EH (cell line): Measurements from ENCODE around the gene VTI1A.

Source experiments
- DNase-seq: peaks from one replicate; pipeline ENCODE4 v3.0.0-alpha.2; 2015; ENCODE audit warnings: low read depth

Gene VTI1A

GRCh38 chr10:112785089-112785488, 338.1 kb downstream of the VTI1A start:
- no peak for DNase-seq

DNA sequence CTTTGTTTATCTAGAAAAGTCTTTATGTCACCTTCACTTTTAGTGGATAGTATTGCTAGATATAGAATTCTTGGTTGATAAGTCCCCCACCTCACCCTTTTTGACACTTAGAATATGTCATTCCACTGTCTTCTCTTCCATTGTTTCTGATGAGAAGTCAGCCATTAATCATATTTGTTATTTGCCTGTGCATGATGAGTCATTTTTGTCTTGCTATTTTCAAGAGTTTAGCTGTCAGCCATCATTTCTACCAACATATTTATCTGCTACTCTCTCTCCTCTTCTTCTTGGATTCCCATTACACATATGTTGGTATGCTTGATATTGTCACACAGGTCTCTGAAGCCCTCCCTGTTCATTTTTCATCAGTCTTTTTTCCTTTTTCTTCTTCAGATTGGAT, 342.2 kb downstream of the VTI1A start:
- DNase-seq: no peak

DNA sequence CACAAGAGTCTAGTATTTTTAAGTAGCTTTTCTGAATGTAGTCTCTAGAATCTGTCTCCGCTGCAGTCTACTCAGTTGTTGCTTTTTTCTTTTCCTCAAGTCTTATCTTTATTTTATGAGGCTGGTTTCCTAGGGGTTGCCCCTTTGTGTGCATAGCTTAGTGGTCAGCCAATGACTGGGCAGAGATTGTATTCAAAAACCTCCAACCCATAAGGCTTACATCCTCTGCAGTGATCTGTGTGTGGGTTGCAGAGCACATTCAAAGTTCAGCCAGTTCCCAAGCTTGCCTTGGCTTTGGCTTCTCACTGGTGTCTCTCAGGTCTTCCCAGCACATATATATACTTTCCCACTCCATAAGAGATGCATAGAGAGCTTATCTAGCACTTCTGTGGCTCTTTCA, 343.0 kb downstream of the VTI1A start:
- no peak for DNase-seq

DNA sequence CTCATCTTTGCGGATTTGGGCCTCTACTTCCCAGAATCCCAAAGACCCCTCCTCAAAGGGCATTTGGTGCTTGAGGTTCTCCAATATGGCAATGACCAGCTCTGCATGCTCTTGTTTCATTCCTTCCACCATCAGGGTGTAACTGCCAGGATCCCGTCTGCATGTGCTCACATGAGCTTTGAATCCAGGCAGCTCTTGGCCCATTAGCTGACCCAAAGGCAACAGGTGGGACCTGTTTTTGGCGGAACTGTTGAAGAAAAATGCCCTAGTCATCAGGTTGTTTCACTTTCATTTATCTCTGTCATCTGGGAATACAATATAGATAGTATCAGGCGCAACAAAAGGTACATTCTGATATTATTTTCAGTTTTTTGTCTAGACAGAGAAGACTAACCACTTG, 343.9 kb downstream of the VTI1A start:
- DNase-seq: no peak

GRCh38 chr10:112791447-112791846, 344.4 kb downstream of the VTI1A start:
- DNase-seq: no peak

GRCh38 chr10:112792487-112793201, 345.6 kb downstream of the VTI1A start:
- peak; percentile 77 for DNase-seq

- peak; percentile 57 for DNase-seq
These were observed 346.3 kb downstream of the VTI1A start for GRCh38 chr10:112793202-112793921.

DNA sequence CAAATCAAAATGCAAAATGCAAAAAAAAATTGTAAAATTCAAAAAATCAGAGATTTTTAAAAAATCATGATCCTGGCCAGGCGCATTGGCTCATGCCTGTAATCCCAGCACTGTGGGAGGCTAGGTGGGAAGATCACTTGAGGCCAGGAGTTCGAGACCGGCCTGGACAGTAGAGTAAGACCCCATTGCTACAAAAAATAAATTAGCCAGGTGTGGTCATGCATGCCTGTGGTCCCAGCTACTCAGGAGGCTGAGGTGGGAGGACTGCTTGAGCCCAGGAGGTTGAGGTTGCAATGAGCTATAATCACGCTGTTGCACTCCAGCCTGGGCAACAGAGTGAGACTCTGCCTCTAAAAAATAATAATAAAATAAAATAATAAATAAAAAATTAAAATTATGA, 347.2 kb downstream of the VTI1A start:
- DNase-seq: no peak

DNA sequence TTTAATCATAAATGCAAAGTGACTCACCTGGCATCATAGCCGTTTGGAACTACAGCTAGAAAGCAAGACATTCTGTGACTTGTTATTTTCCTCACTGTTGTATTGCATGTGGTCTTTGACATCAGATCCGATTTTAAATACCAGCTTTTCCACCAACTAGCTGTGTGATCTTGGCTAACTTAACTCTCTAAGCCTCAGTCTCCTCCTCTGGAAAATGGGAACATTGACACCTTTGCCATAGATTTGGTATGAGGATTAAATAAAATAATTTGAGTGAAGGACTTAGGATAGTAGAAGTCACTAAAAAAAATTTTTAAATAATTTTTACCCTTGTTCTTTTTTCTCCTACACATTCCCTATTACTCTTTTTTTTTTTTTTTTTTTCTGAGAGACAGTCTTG, 348.1 kb downstream of the VTI1A start:
- DNase-seq: no peak

- DNase-seq: no peak
These were observed 350.2 kb downstream of the VTI1A start for GRCh38 chr10:112797197-112797596.

DNA sequence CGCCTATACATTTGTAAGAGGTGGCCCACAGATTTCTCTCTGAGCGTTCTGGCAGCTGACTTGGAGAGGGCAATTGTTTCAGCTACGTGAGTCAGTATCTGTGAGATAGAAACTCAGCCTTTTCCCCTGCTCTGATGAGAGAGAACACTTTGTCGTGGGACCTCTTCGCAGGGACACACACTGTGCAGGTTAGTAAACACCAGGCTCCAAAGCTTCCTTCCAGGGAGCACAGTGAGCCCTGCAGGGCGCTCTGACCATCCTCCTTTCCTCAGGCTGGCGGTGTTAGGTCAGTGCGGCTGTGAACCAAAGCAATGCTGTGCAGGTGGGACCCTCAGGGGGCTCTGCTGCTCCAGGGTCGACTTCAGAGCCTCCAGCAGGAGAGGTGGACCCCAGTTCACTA, 350.8 kb downstream of the VTI1A start:
- no peak for DNase-seq

- DNase-seq: no peak
These were observed 352.0 kb downstream of the VTI1A start for GRCh38 chr10:112799038-112799437.

GRCh38 chr10:112799726-112800510, 352.9 kb downstream of the VTI1A start:
- DNase-seq: no peak

DNA sequence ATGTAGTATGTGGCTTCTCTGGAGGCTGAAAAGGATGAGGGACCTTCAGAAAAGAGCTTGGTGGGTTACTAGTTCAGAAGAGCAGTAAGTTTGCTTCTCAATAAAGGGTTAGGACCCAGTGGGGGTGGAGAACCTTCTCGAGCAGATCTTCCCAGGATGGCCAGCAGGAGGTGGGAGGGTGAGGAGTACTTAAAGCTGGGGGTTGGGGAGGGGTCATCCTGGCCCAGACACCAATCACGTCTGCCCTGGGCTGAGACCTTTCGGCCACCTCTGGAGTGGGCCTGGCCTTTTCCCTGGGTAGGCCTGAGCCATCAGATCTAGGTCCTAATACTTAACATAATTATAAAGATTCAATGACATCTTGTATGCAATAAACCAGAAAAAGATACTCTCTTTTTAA, 354.0 kb downstream of the VTI1A start:
- DNase-seq: no peak

DNA sequence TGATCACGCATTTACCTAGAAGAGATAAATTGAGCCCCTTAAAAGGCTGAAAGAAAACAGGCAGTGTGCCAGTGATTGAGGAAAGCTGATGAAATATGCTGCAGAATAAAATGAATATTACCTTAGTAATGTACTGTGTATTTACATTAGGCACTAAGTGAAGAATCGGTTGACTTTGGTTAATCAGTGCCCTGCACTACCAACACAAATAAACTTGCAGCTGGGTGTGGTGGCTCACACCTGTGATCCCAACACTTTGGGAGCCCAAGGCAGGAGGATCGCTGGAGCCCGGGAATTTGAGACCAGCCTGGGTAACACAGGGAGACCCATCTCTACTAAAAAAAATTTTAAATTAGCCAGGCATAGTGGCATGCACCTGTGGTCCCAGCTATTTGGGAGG, 354.7 kb downstream of the VTI1A start:
- no peak for DNase-seq

DNA sequence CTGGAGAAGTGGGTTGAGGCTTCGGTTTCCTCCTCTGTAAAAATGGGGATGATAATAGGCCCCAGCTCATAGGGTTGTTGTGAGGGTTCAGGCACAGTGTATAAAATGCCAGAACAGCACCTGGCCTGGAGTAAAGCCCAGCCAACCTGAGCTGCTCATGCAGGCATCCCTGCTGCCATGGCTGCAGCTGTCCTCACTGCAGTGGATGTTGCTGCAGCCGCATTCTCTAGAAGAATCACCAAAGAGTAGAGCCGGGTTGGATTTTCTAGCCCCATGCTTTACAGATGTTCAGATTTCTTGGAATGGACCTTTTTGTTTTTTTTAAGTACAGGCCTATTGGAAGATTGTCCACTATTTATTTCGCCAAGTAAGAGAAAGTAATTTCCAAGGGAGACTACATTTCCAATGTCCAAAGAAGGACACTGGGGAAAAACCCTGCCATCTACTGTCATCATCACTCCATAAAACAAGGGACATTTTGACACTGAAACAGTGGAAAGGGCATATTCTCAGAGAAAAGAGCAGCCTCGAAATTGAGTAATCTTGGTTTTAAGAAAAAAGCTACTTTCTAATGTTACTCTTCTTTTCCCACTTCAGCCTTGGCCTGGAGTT, 355.5 kb downstream of the VTI1A start:
- no peak for DNase-seq

DNA sequence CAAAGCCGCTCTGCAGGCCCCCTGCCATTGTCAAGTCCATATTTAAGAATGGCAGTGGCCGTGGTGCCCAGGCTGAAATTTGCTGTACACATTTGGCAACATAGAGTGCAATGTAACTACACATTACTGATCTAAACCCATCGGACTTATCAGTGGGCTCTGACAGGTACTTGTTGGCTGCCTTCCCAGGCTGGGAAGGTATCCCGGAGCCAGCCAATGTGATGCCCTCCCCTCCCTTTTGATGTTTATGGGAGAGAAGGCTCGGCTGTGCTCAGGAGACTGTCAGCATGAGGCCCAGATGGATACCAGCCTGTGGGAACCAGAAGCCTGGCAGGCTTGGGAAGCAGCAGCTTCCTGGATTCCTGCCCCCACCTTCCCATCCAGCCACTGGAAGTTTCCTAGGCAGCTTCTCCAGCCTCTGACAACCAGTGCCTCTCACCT, 357.0 kb downstream of the VTI1A start:
- DNase-seq: no peak

- DNase-seq: no peak
These were observed 358.2 kb downstream of the VTI1A start for GRCh38 chr10:112805254-112805590.

DNA sequence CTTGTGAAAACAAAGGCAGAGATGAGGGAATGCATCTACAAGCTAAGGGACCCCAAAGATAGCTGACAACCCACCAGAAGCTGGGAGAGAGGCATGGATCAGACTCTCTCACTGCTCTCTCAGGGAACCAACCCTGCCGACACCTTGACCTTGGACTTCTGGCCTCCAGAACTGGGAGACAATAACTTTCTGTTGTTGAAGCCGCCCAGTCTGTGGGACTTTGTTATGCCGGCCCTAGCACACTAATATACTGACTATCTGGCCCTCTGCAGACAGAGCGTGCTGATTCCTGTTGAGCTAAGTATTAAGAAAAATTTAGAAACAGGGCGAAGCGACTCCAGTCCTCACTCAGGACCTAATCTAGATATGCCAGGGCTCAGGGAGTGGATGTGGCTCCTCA, 358.7 kb downstream of the VTI1A start:
- no peak for DNase-seq

DNA sequence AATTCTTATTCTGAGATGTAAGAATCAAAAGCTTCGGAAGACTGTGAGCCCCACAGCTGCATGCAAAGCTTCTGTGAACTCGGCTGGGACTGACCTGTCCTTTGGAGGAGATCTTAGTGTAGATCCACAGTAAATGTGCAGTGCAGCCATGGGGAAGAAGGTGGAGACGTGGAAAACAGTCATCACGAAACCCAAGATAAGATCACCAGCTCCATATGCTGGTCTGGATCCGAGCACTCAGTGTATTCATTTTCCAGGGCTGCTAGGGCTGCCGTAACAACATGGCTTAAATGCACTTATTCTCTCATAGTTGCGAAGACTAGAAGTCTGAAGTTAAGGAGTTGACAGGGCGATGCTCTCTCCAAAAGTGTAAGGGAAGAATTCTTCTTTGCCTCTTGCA, 360.0 kb downstream of the VTI1A start:
- DNase-seq: no peak

- peak; percentile 69 for DNase-seq
These were observed 362.7 kb downstream of the VTI1A start for GRCh38 chr10:112809736-112810135.

DNA sequence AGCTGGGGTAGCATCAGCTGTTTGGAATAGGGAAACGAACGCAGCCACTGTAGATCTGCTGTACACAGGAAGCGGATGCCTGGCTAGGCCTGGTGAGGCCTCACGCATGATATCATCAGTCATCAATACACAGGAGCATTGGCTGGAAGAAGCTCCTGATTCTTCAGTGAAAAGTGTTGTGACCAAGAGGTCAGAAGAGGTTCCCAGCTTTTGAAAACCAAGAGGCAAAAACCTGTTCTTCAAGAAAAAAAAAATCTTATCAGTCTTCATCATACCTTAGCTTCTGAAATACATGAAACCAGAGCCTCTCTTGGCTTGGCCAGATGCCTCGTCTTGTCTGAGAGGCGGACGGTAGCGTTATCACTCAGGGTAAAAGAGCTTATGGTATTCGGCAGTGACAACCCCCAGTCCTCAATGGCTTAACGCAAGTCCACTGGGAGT, 363.7 kb downstream of the VTI1A start:
- DNase-seq: no peak
